ENCODE measurements around the gene CXCL13. TPM values are rescaled to one million over a fixed set of nuclear protein-coding genes. Genes with fewer than 3 reads are reported as not detected.
"Not testable (repeated sequence)": the region's sequence is repeated elsewhere in the genome, so short reads cannot be mapped to it uniquely, and the experiment has no call there.

CXCL13 gene
- total RNA-seq, 4 donors from 2014 or later, result 1.2 to 1.9 (median 1.3) TPM; not detected in 1

- H3K27ac ChIP-seq, result no peak overlapping the region
- 70% methylated on average over 1 of the region's 1 CpG for WGBS
- H3K4me3 ChIP-seq, result no peak overlapping the region
- H3K9me3 ChIP-seq, result no peaks in the 10 kb centered on the region
- TF ChIP-seq EP300 (IDR thresholded peaks at IDR 0.05) (no peak), POLR2AphosphoS5 (IDR thresholded peaks at IDR 0.05) (no peak), CTCF (IDR thresholded peaks at IDR 0.05) (no peak)
- no peaks in the 10 kb centered on the region for H3K36me3 ChIP-seq
- H3K4me1 ChIP-seq, result no peaks in the 10 kb centered on the region
- H3K27me3 ChIP-seq, result no peaks in the 10 kb centered on the region
- DNase-seq (ENCODE audit: low spot score in 2 of 2), result no peak
Measured at GRCh38 chr4:77650787-77651186, 45.2 kb downstream of the CXCL13 start.

- H3K4me3 ChIP-seq, result no peak overlapping the region
- DNase-seq (ENCODE audit: low spot score in 2 of 2), result no peak
- H3K27ac ChIP-seq, result no peak overlapping the region
- no peaks in the 10 kb centered on the region for H3K36me3 ChIP-seq
- H3K9me3 ChIP-seq, result no peaks in the 10 kb centered on the region
- TF ChIP-seq POLR2A (IDR thresholded peaks at IDR 0.05), result no peak
- no peak for TF ChIP-seq CTCF (IDR thresholded peaks at IDR 0.05)
- no peak for TF ChIP-seq EP300 (IDR thresholded peaks at IDR 0.05)
- no peak for TF ChIP-seq POLR2AphosphoS5 (IDR thresholded peaks at IDR 0.05)
- no peaks in the 10 kb centered on the region for H3K27me3 ChIP-seq
- no peaks in the 10 kb centered on the region for H3K4me1 ChIP-seq
Measured at GRCh38 chr4:77651820-77652219, 46.2 kb downstream of the CXCL13 start.

GRCh38 chr4:77652237-77652897, 46.7 kb downstream of the CXCL13 start:
- DNase-seq (ENCODE audit: low spot score in 2 of 2), result no peak
- Histone ChIP-seq H3K36me3 (no peaks in the 10 kb centered on the region), H3K9me3 (no peaks in the 10 kb centered on the region), H3K27me3 (no peaks in the 10 kb centered on the region), H3K27ac (no peak overlapping the region), H3K4me3 (no peak overlapping the region), H3K4me1 (no peaks in the 10 kb centered on the region)
- TF ChIP-seq POLR2A (IDR thresholded peaks at IDR 0.05), result no peak
- TF ChIP-seq CTCF (IDR thresholded peaks at IDR 0.05), result no peak
- TF ChIP-seq EP300 (IDR thresholded peaks at IDR 0.05), result no peak
- 38% methylated on average over 5 of the region's 5 CpGs for WGBS

- Histone ChIP-seq H3K27ac (no peak overlapping the region), H3K9me3 (no peaks in the 10 kb centered on the region), H3K36me3 (no peaks in the 10 kb centered on the region), H3K27me3 (no peaks in the 10 kb centered on the region), H3K4me3 (no peak overlapping the region), H3K4me1 (no peaks in the 10 kb centered on the region)
- 78% methylated on average over 2 of the region's 2 CpGs for WGBS
- no peak for DNase-seq (ENCODE audit: low spot score in 2 of 2)
- TF ChIP-seq POLR2A (IDR thresholded peaks at IDR 0.05), result no peak
- TF ChIP-seq CTCF (IDR thresholded peaks at IDR 0.05), result no peak
- TF ChIP-seq POLR2AphosphoS5 (IDR thresholded peaks at IDR 0.05), result no peak
- no peak for TF ChIP-seq EP300 (IDR thresholded peaks at IDR 0.05)
Measured at GRCh38 chr4:77653162-77653758, 47.6 kb downstream of the CXCL13 start.

GRCh38 chr4:77660318-77660717, 54.7 kb downstream of the CXCL13 start:
- not testable (repeated sequence) for H3K4me1 ChIP-seq; DNase-seq (ENCODE audit: low spot score in 2 of 2); H3K4me3 ChIP-seq; H3K27ac ChIP-seq; H3K9me3 ChIP-seq; H3K36me3 ChIP-seq; H3K27me3 ChIP-seq
- 89% methylated on average over 5 of the region's 5 CpGs for WGBS

Other genes with a start within 250 kb of the CXCL13 start
- 10 to 100 TPM; 21.3 to 45.8 (median 39.6) TPM for gene CNOT6L, start 213.5 kb downstream of the CXCL13 start, total RNA-seq